ENCODE results near the gene DHX34.
A peak's percentile ranks its signal among the peaks of the same experiment; 100 is the strongest.
"Not testable (repeated sequence)": the region's sequence is repeated elsewhere in the genome, so short reads cannot be mapped to it uniquely, and the experiment has no call there.

The DHX34 gene

GRCh38 chr19:47388721-47389120 is 39.6 kb downstream of the DHX34 start:
- not testable (repeated sequence) for DNase-seq (ENCODE audit: low read depth in 2 of 2, low spot score in 1 of 2)

- DNase-seq (ENCODE audit: low read depth in 2 of 2, low spot score in 1 of 2) = no peak
Observed at GRCh38 chr19:47389150-47389556, 40.0 kb downstream of the DHX34 start.

- no peak for DNase-seq (ENCODE audit: low read depth in 2 of 2, low spot score in 1 of 2)
Observed at GRCh38 chr19:47390533-47391488, 41.7 kb downstream of the DHX34 start.

GRCh38 chr19:47391510-47392223 is 42.6 kb downstream of the DHX34 start:
- DNase-seq (ENCODE audit: low read depth in 2 of 2, low spot score in 1 of 2) = peak; percentile 57 to 79

- no peak for DNase-seq (ENCODE audit: low read depth in 2 of 2, low spot score in 1 of 2)
Observed at GRCh38 chr19:47398707-47399597, 49.8 kb downstream of the DHX34 start.

GRCh38 chr19:47402504-47402903 is 53.4 kb downstream of the DHX34 start:
- DNase-seq (ENCODE audit: low read depth in 2 of 2, low spot score in 1 of 2) = no peak

- no peak for DNase-seq (ENCODE audit: low read depth in 2 of 2, low spot score in 1 of 2)
Observed at GRCh38 chr19:47404334-47405196, 55.5 kb downstream of the DHX34 start.

- DNase-seq (ENCODE audit: low read depth in 2 of 2, low spot score in 1 of 2) = no peak
Observed at GRCh38 chr19:47405197-47405550, 56.1 kb downstream of the DHX34 start.

- no peak for DNase-seq (ENCODE audit: low read depth in 2 of 2, low spot score in 1 of 2)
Observed at GRCh38 chr19:47405854-47406417, 56.8 kb downstream of the DHX34 start.

- no peak for DNase-seq (ENCODE audit: low read depth in 2 of 2, low spot score in 1 of 2)
Observed at GRCh38 chr19:47406711-47407416, 57.7 kb downstream of the DHX34 start.

- no peak for DNase-seq (ENCODE audit: low read depth in 2 of 2, low spot score in 1 of 2)
Observed at GRCh38 chr19:47407417-47407774, 58.3 kb downstream of the DHX34 start.

GRCh38 chr19:47408156-47408938 is 59.2 kb downstream of the DHX34 start:
- no peak for DNase-seq (ENCODE audit: low read depth in 2 of 2, low spot score in 1 of 2)

- no peak for DNase-seq (ENCODE audit: low read depth in 2 of 2, low spot score in 1 of 2)
Observed at GRCh38 chr19:47411101-47411500, 62.0 kb downstream of the DHX34 start.

- DNase-seq (ENCODE audit: low read depth in 2 of 2, low spot score in 1 of 2) = not testable (repeated sequence)
Observed at GRCh38 chr19:47411696-47412095, 62.6 kb downstream of the DHX34 start.

- DNase-seq (ENCODE audit: low read depth in 2 of 2, low spot score in 1 of 2) = no peak
Observed at GRCh38 chr19:47413941-47414340, 64.8 kb downstream of the DHX34 start.

- no peak for DNase-seq (ENCODE audit: low read depth in 2 of 2, low spot score in 1 of 2)
Observed at GRCh38 chr19:47414469-47414868, 65.4 kb downstream of the DHX34 start.

GRCh38 chr19:47415953-47416642 is 67.0 kb downstream of the DHX34 start:
- DNase-seq (ENCODE audit: low read depth in 2 of 2, low spot score in 1 of 2) = no peak

- DNase-seq (ENCODE audit: low read depth in 2 of 2, low spot score in 1 of 2) = no peak
Observed at GRCh38 chr19:47416643-47416985, 67.5 kb downstream of the DHX34 start.
